HepG2 (cell line): ENCODE results near the gene ZCCHC3. TPM values are rescaled to one million over a fixed set of nuclear protein-coding genes. Genes with fewer than 3 reads are reported as not detected.

Experiments used
- AHR ChIP-seq: IDR thresholded peaks from 2 replicates; pipeline ENCODE4 v1.6.1; 2018; ENCODE audit warnings: missing genetic modification reagents, missing compliant biosample characterization
- CEBPG ChIP-seq: IDR thresholded peaks from 2 replicates; pipeline ENCODE4 v1.6.1; 2016
- CHD2 ChIP-seq: IDR thresholded peaks from 2 replicates; pipeline ENCODE4 v1.6.1; 2011; ENCODE audit warnings: low read depth, low read length, improper control_type of control experiment
- DPF2 ChIP-seq: sonication (generic); formaldehyde crosslinking; IDR thresholded peaks from 2 replicates; pipeline ENCODE4 v1.4.0; 2020; ENCODE audit warnings: mild to moderate bottlenecking, low read depth, missing genetic modification reagents, borderline replicate concordance
- ESRRA ChIP-seq: sonication (generic); formaldehyde crosslinking; IDR thresholded peaks from 2 replicates; pipeline ENCODE4 v1.5.1; 2020; ENCODE audit warnings: mild to moderate bottlenecking, low read depth, missing genetic modification reagents
- FOSL1 ChIP-seq: sonication (generic); formaldehyde crosslinking; IDR thresholded peaks from 2 replicates; pipeline ENCODE4 v1.9.0; 2021; ENCODE audit warnings: missing genetic modification reagents, borderline replicate concordance
- JARID2 ChIP-seq: sonication (generic); formaldehyde crosslinking; IDR thresholded peaks from 2 replicates; pipeline ENCODE4 v1.8.1; 2023; ENCODE audit warnings: missing genetic modification reagents, inconsistent platforms; ENCODE audit not compliant: insufficient replicate concordance
- JUND ChIP-seq: sonication (generic); formaldehyde crosslinking; IDR thresholded peaks from 2 replicates; pipeline ENCODE4 v1.8.0; 2022; ENCODE audit warnings: mild to moderate bottlenecking, missing genetic modification reagents
- MAZ ChIP-seq, 2 experiments: sonication (generic) in 1 of 2; formaldehyde crosslinking in 1 of 2; IDR thresholded peaks; 2 replicates each; pipeline versions ENCODE4 v1.5.0 to v1.6.1; 2012 to 2020; ENCODE audit warnings: low read depth in 2 of 2, mild to moderate bottlenecking in 2 of 2, borderline replicate concordance in 1 of 2, improper control_type of control experiment in 1 of 2, low read length in 1 of 2, missing genetic modification reagents in 1 of 2, moderate library complexity in 1 of 2
- RARA ChIP-seq: IDR thresholded peaks from 2 replicates; pipeline ENCODE4 v1.6.1; 2016; ENCODE audit warnings: missing genetic modification reagents, missing compliant biosample characterization
- RELA ChIP-seq: sonication (generic); formaldehyde crosslinking; IDR thresholded peaks from 2 replicates; pipeline ENCODE4 v1.4.0; 2020; ENCODE audit warnings: missing genetic modification reagents
- REPIN1 ChIP-seq: sonication (generic); formaldehyde crosslinking; IDR thresholded peaks from 2 replicates; pipeline ENCODE4 v1.8.0; 2022; ENCODE audit warnings: missing genetic modification reagents, low read depth, mild to moderate bottlenecking, borderline replicate concordance
- RFX5 ChIP-seq: IDR thresholded peaks from 2 replicates; pipeline ENCODE4 v1.6.1; 2011; ENCODE audit warnings: low read depth, low read length, improper control_type of control experiment
- SIN3A ChIP-seq: IDR thresholded peaks from 2 replicates; pipeline ENCODE4 v1.6.1; 2011; ENCODE audit warnings: low read depth, mild to moderate bottlenecking, control low read depth, low read length, borderline replicate concordance
- ZFY ChIP-seq: sonication (generic); formaldehyde crosslinking; IDR thresholded peaks from 2 replicates; pipeline ENCODE4 v1.4.0; 2020; ENCODE audit warnings: missing genetic modification reagents
- ZNF136 ChIP-seq: sonication (generic); formaldehyde crosslinking; IDR thresholded peaks from 2 replicates; pipeline ENCODE4 v1.8.1; 2022; ENCODE audit warnings: low read depth, mild to moderate bottlenecking, moderate library complexity, missing genetic modification reagents
- ZNF263 ChIP-seq: sonication (generic); formaldehyde crosslinking; IDR thresholded peaks from 2 replicates; pipeline ENCODE4 v1.4.0; 2020; ENCODE audit warnings: missing genetic modification reagents
- ZNF326 ChIP-seq: sonication (generic); formaldehyde crosslinking; IDR thresholded peaks from 2 replicates; pipeline ENCODE4 v1.4.0; 2020; ENCODE audit warnings: missing genetic modification reagents, borderline replicate concordance
- ZNF510 ChIP-seq: sonication (generic); formaldehyde crosslinking; IDR thresholded peaks from 2 replicates; pipeline ENCODE4 v1.4.0; 2020; ENCODE audit warnings: low read depth, mild to moderate bottlenecking, missing genetic modification reagents
- ZNF556 ChIP-seq: sonication (generic); formaldehyde crosslinking; IDR thresholded peaks from 2 replicates; pipeline ENCODE4 v1.4.0; 2020; ENCODE audit warnings: mild to moderate bottlenecking, missing genetic modification reagents, borderline replicate concordance
- ZNF616 ChIP-seq: sonication (generic); formaldehyde crosslinking; IDR thresholded peaks from 2 replicates; pipeline ENCODE4 v1.5.0; 2020; ENCODE audit warnings: low read depth, mild to moderate bottlenecking, missing genetic modification reagents
- polyA plus RNA-seq, 8 experiments: library from polyadenylated mRNA; depleted of rRNA in 3 of 8; stranded (reverse) in 7 of 8; unstranded in 1 of 8; fragments of >200 nt; fragmentation: Illumina TruSeq in 4 of 8; extraction: Trizol in 4 of 8; gene quantifications; 2 replicates each; pipeline versions ENCODE4 v1.2.1 to v1.2.3, GENCODE V29; 2011 to 2016; ENCODE audit warnings: low read depth in 4 of 8, missing spikeins in 1 of 8, mixed read lengths in 1 of 8; ENCODE audit not compliant: insufficient read depth in 1 of 8
- total RNA-seq, 5 experiments: library from RNA; depleted of rRNA; stranded (reverse); fragments of >200 nt; fragmentation: Illumina TruSeq; extraction: Trizol; gene quantifications; 2 replicates each; pipeline ENCODE4 v1.2.3, GENCODE V29; 2016; ENCODE audit warnings: low read depth in 1 of 5
- TF ChIP-seq, protein P1 (sequence below): sonication (generic); formaldehyde crosslinking; IDR thresholded peaks from 2 replicates; pipeline ENCODE4 v1.4.0; 2020; ENCODE audit warnings: missing genetic modification reagents, borderline replicate concordance
- TF ChIP-seq, protein P2 (sequence below): sonication (generic); formaldehyde crosslinking; IDR thresholded peaks from 2 replicates; pipeline ENCODE4 v1.5.0; 2020; ENCODE audit warnings: missing genetic modification reagents
- TF ChIP-seq, protein P3 (sequence below): sonication (generic); formaldehyde crosslinking; IDR thresholded peaks from 2 replicates; pipeline ENCODE4 v1.4.0; 2020; ENCODE audit warnings: missing genetic modification reagents

ZCCHC3 gene
- total and polyA plus RNA-seq, 2 of the 13 experiments (the other 11 are each of a cell fraction or from before 2014, with no cell fraction given), result 46.6 to 63.0 TPM

DNA sequence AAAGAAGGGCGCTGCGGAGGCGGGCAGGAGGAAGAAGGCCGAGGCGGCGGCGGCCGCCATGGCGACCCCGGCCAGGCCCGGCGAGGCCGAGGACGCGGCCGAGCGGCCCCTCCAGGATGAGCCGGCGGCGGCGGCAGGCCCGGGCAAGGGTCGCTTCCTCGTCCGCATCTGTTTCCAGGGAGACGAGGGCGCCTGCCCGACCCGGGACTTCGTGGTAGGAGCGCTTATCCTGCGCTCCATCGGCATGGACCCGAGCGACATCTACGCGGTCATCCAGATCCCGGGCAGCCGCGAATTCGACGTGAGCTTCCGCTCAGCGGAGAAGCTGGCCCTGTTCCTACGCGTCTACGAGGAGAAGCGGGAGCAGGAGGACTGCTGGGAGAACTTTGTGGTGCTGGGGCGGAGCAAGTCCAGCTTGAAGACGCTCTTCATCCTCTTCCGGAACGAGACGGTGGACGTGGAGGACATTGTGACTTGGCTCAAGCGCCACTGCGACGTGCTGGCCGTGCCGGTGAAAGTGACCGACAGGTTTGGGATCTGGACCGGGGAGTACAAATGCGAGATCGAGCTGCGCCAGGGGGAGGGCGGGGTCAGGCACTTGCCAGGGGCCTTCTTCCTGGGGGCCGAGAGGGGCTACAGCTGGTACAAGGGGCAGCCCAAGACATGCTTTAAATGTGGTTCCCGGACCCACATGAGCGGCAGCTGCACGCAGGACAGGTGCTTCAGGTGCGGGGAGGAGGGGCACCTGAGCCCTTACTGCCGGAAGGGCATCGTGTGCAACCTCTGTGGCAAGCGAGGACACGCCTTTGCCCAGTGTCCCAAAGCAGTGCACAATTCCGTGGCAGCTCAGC, 780 bp downstream of the ZCCHC3 start (continued):
- TF ChIP-seq CHD2, result no peak
- peak; percentile 55; the same call in 1 of the 2 replicates for TF ChIP-seq REPIN1 (CRISPR knock-in tag)
- no peak for TF ChIP-seq JUND (CRISPR knock-in tag)
- TF ChIP-seq CEBPG (CRISPR knock-in tag), result peak; percentile 57; the same call in 1 of the 2 replicates
- TF ChIP-seq JARID2 (CRISPR knock-in tag), result no peak
- peak; percentile 45 for TF ChIP-seq RARA
- no peak for TF ChIP-seq FOSL1
- TF ChIP-seq MAZ (IDR thresholded peaks at IDR 0.05; ENCODE audit: borderline replicate concordance, low read depth, low read length), result no peak
- TF ChIP-seq MAZ (CRISPR knock-in tag; IDR thresholded peaks at IDR 0.05; ENCODE audit: low read depth), result no peak
- TF ChIP-seq DPF2 (CRISPR knock-in tag), result 0 out of 2 replicates have a peak, but pooled peaks have one; percentile 47
- TF ChIP-seq ZNF136 (CRISPR knock-in tag), result 0 out of 2 replicates have a peak, but pooled peaks have one; percentile 11
- peak; percentile 36 for TF ChIP-seq ZFY (CRISPR knock-in tag)
- no peak for TF ChIP-seq RFX5
- no peak for TF ChIP-seq ZNF263 (CRISPR knock-in tag)
- TF ChIP-seq, protein P1, sequence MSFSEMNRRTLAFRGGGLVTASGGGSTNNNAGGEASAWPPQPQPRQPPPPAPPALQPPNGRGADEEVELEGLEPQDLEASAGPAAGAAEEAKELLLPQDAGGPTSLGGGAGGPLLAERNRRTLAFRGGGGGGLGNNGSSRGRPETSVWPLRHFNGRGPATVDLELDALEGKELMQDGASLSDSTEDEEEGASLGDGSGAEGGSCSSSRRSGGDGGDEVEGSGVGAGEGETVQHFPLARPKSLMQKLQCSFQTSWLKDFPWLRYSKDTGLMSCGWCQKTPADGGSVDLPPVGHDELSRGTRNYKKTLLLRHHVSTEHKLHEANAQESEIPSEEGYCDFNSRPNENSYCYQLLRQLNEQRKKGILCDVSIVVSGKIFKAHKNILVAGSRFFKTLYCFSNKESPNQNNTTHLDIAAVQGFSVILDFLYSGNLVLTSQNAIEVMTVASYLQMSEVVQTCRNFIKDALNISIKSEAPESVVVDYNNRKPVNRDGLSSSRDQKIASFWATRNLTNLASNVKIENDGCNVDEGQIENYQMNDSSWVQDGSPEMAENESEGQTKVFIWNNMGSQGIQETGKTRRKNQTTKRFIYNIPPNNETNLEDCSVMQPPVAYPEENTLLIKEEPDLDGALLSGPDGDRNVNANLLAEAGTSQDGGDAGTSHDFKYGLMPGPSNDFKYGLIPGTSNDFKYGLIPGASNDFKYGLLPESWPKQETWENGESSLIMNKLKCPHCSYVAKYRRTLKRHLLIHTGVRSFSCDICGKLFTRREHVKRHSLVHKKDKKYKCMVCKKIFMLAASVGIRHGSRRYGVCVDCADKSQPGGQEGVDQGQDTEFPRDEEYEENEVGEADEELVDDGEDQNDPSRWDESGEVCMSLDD (CRISPR knock-in tag), result no peak
- TF ChIP-seq, protein P2, sequence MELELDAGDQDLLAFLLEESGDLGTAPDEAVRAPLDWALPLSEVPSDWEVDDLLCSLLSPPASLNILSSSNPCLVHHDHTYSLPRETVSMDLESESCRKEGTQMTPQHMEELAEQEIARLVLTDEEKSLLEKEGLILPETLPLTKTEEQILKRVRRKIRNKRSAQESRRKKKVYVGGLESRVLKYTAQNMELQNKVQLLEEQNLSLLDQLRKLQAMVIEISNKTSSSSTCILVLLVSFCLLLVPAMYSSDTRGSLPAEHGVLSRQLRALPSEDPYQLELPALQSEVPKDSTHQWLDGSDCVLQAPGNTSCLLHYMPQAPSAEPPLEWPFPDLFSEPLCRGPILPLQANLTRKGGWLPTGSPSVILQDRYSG (CRISPR knock-in tag), result no peak
- no peak for TF ChIP-seq RELA (CRISPR knock-in tag)
- peak; percentile 83; the same call in 1 of the 2 replicates for TF ChIP-seq ZNF510 (CRISPR knock-in tag)
- TF ChIP-seq, protein P3, sequence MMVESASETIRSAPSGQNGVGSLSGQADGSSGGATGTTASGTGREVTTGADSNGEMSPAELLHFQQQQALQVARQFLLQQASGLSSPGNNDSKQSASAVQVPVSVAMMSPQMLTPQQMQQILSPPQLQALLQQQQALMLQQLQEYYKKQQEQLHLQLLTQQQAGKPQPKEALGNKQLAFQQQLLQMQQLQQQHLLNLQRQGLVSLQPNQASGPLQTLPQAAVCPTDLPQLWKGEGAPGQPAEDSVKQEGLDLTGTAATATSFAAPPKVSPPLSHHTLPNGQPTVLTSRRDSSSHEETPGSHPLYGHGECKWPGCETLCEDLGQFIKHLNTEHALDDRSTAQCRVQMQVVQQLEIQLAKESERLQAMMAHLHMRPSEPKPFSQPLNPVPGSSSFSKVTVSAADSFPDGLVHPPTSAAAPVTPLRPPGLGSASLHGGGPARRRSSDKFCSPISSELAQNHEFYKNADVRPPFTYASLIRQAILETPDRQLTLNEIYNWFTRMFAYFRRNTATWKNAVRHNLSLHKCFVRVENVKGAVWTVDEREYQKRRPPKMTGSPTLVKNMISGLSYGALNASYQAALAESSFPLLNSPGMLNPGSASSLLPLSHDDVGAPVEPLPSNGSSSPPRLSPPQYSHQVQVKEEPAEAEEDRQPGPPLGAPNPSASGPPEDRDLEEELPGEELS, result 0 out of 2 replicates have a peak, but pooled peaks have one; percentile 27
- TF ChIP-seq ZNF326 (CRISPR knock-in tag), result no peak
- TF ChIP-seq ZNF616 (CRISPR knock-in tag), result no peak
- no peak for TF ChIP-seq SIN3A
- TF ChIP-seq ZNF556 (CRISPR knock-in tag), result peak; percentile 15; the same call in 1 of the 2 replicates
- peak; percentile 40; the same call in 1 of the 2 replicates for TF ChIP-seq AHR (CRISPR knock-in tag)
- TF ChIP-seq ESRRA (CRISPR knock-in tag), result peak; percentile 70; the same call in 1 of the 2 replicates
